CD14-positive monocyte (primary cell): ENCODE data around the gene B4GALT2. TPM values are rescaled to one million over a fixed set of nuclear protein-coding genes. Genes with fewer than 3 reads are reported as not detected.

Experiments
- DNase-seq, 3 donors: peaks; one replicate each; pipeline ENCODE4 v3.0.0-alpha.2; 2011 to 2022
- H2AFZ ChIP-seq: 2 replicates; pipeline ENCODE4 v1.6.0; 2012; ENCODE audit warnings: mild to moderate bottlenecking, low read depth, low read length, inconsistent platforms; ENCODE audit not compliant: insufficient read depth, poor library complexity, severe bottlenecking
- H3K27ac ChIP-seq, 2 donors: 1 replicate in 1 of 2; 2 replicates in 1 of 2; pipeline ENCODE4 v1.5.1; 2012 to 2013; ENCODE audit warnings: low read length in 2 of 2, control low read depth in 1 of 2, inconsistent platforms in 1 of 2, low read depth in 1 of 2, mild to moderate bottlenecking in 1 of 2
- H3K27me3 ChIP-seq, 2 donors: one replicate each; pipeline versions ENCODE4 v1.6.0 to v1.6.1; 2011 to 2013; ENCODE audit warnings: low read length in 2 of 2; ENCODE audit not compliant: control insufficient read depth in 2 of 2, insufficient read depth in 2 of 2
- H3K36me3 ChIP-seq, 2 donors: replicated peaks in 1 of 2; 1 replicate in 1 of 2; 2 replicates in 1 of 2; pipeline versions ENCODE4 v1.5.1 to v1.6.1; 2012 to 2013; ENCODE audit warnings: low read length in 2 of 2, control low read depth in 1 of 2, inconsistent platforms in 1 of 2, mild to moderate bottlenecking in 1 of 2; ENCODE audit not compliant: insufficient read depth in 2 of 2, control insufficient read depth in 1 of 2
- H3K4me1 ChIP-seq, 2 donors: 1 replicate in 1 of 2; 2 replicates in 1 of 2; pipeline versions ENCODE4 v1.5.1 to v1.6.1; 2012 to 2013; ENCODE audit warnings: low read length in 2 of 2, control low read depth in 1 of 2, inconsistent platforms in 1 of 2, mild to moderate bottlenecking in 1 of 2, moderate library complexity in 1 of 2; ENCODE audit not compliant: insufficient read depth in 2 of 2, control insufficient read depth in 1 of 2
- H3K4me2 ChIP-seq: replicated peaks from 2 replicates; pipeline ENCODE3; 2012; ENCODE audit warnings: low read length, moderate library complexity, mild to moderate bottlenecking; ENCODE audit not compliant: poor library complexity, severe bottlenecking; ENCODE audit errors: extremely low read depth
- H3K4me3 ChIP-seq, 3 experiments: fragments of 200-600 bp in 1 of 3; sonication (generic) in 1 of 3; replicated peaks in 1 of 3; 1 replicate in 2 of 3; 2 replicates in 1 of 3; pipeline ENCODE4 v1.5.1; 2011 to 2013; ENCODE audit warnings: low read length in 3 of 3, mild to moderate bottlenecking in 3 of 3, control low read depth in 2 of 3, low read depth in 2 of 3, inconsistent platforms in 1 of 3, moderate library complexity in 1 of 3
- H3K79me2 ChIP-seq: 2 replicates; pipeline ENCODE4 v1.6.0; 2012; ENCODE audit warnings: mild to moderate bottlenecking, control low read depth, inconsistent platforms, low read length, moderate library complexity; ENCODE audit not compliant: insufficient read depth
- H3K9ac ChIP-seq: 2 replicates; pipeline ENCODE4 v1.6.0; 2017; ENCODE audit warnings: low read length, mild to moderate bottlenecking; ENCODE audit not compliant: insufficient read depth, poor library complexity, severe bottlenecking
- H3K9me3 ChIP-seq, 2 donors: replicated peaks in 1 of 2; 1 replicate in 1 of 2; 2 replicates in 1 of 2; pipeline versions ENCODE4 v1.5.1 to v1.6.1; 2012 to 2013; ENCODE audit warnings: low read length in 2 of 2, control low read depth in 1 of 2; ENCODE audit not compliant: control insufficient read depth in 1 of 2, insufficient read depth in 1 of 2
- H4K20me1 ChIP-seq: 2 replicates; pipeline ENCODE4 v1.6.0; 2012; ENCODE audit warnings: mild to moderate bottlenecking, low read length, control low read depth, moderate library complexity; ENCODE audit not compliant: insufficient read depth
- H3K27ac Mint-ChIP-seq, 7 donors: one replicate each; pipeline ENCODE4 v1.8.0; 2020; ENCODE audit warnings: mild to moderate bottlenecking in 7 of 7, mixed read lengths in 7 of 7, moderate library complexity in 6 of 7, inconsistent platforms in 2 of 7
- H3K27me3 Mint-ChIP-seq, 3 donors: one replicate each; pipeline ENCODE4 v1.8.0; 2021 to 2022; ENCODE audit warnings: low read depth in 3 of 3, mild to moderate bottlenecking in 3 of 3, mixed read lengths in 3 of 3, moderate library complexity in 3 of 3, inconsistent platforms in 1 of 3
- H3K36me3 Mint-ChIP-seq, 2 donors: one replicate each; pipeline ENCODE4 v1.8.0; 2020; ENCODE audit warnings: mixed read lengths in 2 of 2, inconsistent platforms in 1 of 2, mild to moderate bottlenecking in 1 of 2
- H3K4me1 Mint-ChIP-seq: one replicate; pipeline ENCODE4 v1.8.0; 2020; ENCODE audit warnings: mild to moderate bottlenecking, mixed read lengths
- H3K4me3 Mint-ChIP-seq, 2 donors: one replicate each; pipeline ENCODE4 v1.8.0; 2020; ENCODE audit warnings: mild to moderate bottlenecking in 2 of 2, mixed read lengths in 2 of 2, moderate library complexity in 1 of 2
- H3K9me3 Mint-ChIP-seq, 7 donors: one replicate each; pipeline ENCODE4 v1.8.0; 2020 to 2022; ENCODE audit warnings: mixed read lengths in 7 of 7, mild to moderate bottlenecking in 6 of 7, moderate library complexity in 6 of 7, inconsistent platforms in 2 of 7
- CTCF ChIP-seq: fragments of 200-600 bp; IDR thresholded peaks from one replicate; pipeline ENCODE4 v1.8.0; 2022; ENCODE audit warnings: antibody characterized with exemption, mild to moderate bottlenecking
- WGBS: methylation state at CpG from one replicate; pipeline ENCODE4 v1.1.5; 2013; ENCODE audit warnings: missing lambda C conversion rate; ENCODE audit not compliant: insufficient coverage; 5-methylcytosine and 5-hydroxymethylcytosine counted together
- intact Hi-C, 2 donors: fragments of 100-400 bp; cut with micrococcal nuclease; formaldehyde crosslinking; loops; one replicate each; pipeline versions ENCODE4 v1.15.0 to v1.15.1; 2023
- polyA plus RNA-seq, 3 donors: library from polyadenylated mRNA; depleted of rRNA in 1 of 3; unstranded in 2 of 3; stranded (reverse) in 1 of 3; fragments of 300-500 nt in 2 of 3; fragments of >200 nt in 1 of 3; fragmentation: Illumina TruSeq in 2 of 3; gene quantifications; 1 replicate in 2 of 3; 2 replicates in 1 of 3; pipeline ENCODE4 v1.2.3, GENCODE V29; 2012 to 2021

Gene B4GALT2
- polyA plus RNA-seq, 3 donors: 0.30 to 0.35 TPM; not detected in 1

- Mint-ChIP-seq H3K27me3 (peaks cover 9 to 10% (median 9%) of the 10 kb centered on the region in 3 donors), H3K4me1 (peaks cover 12% of the 10 kb centered on the region), H3K4me3 (no peak overlapping the region), H3K9me3 (no peaks in the 10 kb centered on the region), H3K36me3 (no peaks in the 10 kb centered on the region), H3K27ac (peak overlapping the region in 1 of 7 donors; percentile 47)
- Histone ChIP-seq H3K79me2 (no peaks in the 10 kb centered on the region), H3K9ac (no peak overlapping the region), H3K4me2 (no peak overlapping the region), H3K9me3 (no peaks in the 10 kb centered on the region), H3K27ac (no peak overlapping the region), H3K36me3 (no peaks in the 10 kb centered on the region), H3K27me3 (no peaks in the 10 kb centered on the region), H4K20me1 (no peaks in the 10 kb centered on the region), H3K4me3 (no peak overlapping the region), H2AFZ (no peak overlapping the region), H3K4me1 (peaks cover 8 to 11% of the 10 kb centered on the region in 2 donors)
- no peak for DNase-seq
- no peak for TF ChIP-seq CTCF
- WGBS: 91% methylated on average over 9 of the region's 13 CpGs
- intact Hi-C loops: no loop called here
Measured at GRCh38 chr1:44024903-44025525, 46.0 kb downstream of the B4GALT2 start.

- no peak overlapping the region for H3K9ac ChIP-seq
- Mint-ChIP-seq H3K4me3 (no peak overlapping the region), H3K4me1 (peaks cover 12% of the 10 kb centered on the region), H3K9me3 (peaks cover 0 to 1% (median 0%) of the 10 kb centered on the region in 7 donors), H3K27me3 (peaks cover 9 to 14% (median 11%) of the 10 kb centered on the region in 3 donors), H3K36me3 (no peaks in the 10 kb centered on the region), H3K27ac (no peak overlapping the region)
- intact Hi-C loops: no loop called here
- H3K79me2 ChIP-seq: no peaks in the 10 kb centered on the region
- H4K20me1 ChIP-seq: no peaks in the 10 kb centered on the region
- H3K27ac ChIP-seq: no peak overlapping the region
- H2AFZ ChIP-seq: no peak overlapping the region
- H3K4me3 ChIP-seq: no peak overlapping the region
- H3K36me3 ChIP-seq: no peaks in the 10 kb centered on the region
- peaks cover 0 to 3% of the 10 kb centered on the region in 2 donors for H3K27me3 ChIP-seq
- no peak for TF ChIP-seq CTCF
- no CpG with 5 or more reads among the region's 3 CpGs for WGBS
- H3K4me1 ChIP-seq: peaks cover 10 to 16% of the 10 kb centered on the region in 2 donors
- H3K9me3 ChIP-seq: no peaks in the 10 kb centered on the region
- no peak overlapping the region for H3K4me2 ChIP-seq
- no peak for DNase-seq
Measured at GRCh38 chr1:44025816-44026215, 46.8 kb downstream of the B4GALT2 start.
